Activated CD4-positive, alpha-beta T cell treated with anti-CD3 and anti-CD28 coated beads, Interleukin-2, amount 50 U/mL, for 16 hours (primary cell): ENCODE measurements around the gene TXNRD2.

ENCODE experiments used
- DNase-seq: peaks from one replicate; pipeline ENCODE4 v3.0.0-alpha.2; 2020

The TXNRD2 gene

DNA sequence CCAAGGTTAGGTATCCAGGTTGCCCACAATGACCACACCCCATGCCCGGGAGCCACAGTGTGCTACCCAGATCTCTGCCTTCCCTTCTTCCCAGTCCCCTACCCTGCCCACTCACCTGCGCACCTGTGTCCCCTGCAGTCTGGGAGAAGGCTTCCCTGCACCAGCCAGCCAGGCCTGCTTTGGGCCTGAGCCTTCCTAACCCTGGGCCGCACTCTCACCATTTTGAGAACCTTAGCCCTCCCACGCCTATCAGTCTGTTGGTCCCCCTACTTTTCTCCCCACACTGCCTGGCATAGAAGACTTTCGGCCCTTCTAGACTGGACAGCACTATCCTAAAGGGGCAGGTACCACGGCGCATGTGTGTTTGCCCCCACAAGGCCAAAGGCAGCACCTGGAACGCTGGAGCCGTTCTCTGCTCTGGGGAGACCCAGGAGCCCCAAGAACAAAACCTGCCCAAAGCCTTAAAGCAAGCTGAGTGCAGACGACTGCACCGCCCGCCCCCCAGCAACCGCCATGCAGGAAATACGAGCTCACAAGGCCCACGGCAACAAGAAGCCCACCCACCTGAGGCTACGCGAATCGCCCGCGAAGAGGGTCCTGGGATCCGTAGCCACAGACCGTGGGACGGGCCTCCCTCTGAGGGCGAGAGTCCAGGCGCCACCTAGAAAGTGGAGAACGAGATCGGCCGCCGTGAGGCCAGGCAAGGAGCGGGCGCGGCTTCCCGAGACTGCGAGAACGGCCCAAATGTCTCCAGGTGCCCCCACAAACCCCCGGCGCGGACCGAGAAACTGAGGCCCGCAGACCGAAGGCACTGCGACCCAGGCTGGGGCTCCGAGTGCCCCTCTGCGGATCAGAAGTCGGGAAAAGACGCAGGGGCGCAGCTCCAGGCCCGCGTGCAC is 87.5 kb downstream of the TXNRD2 start:
- no peak for DNase-seq

DNA sequence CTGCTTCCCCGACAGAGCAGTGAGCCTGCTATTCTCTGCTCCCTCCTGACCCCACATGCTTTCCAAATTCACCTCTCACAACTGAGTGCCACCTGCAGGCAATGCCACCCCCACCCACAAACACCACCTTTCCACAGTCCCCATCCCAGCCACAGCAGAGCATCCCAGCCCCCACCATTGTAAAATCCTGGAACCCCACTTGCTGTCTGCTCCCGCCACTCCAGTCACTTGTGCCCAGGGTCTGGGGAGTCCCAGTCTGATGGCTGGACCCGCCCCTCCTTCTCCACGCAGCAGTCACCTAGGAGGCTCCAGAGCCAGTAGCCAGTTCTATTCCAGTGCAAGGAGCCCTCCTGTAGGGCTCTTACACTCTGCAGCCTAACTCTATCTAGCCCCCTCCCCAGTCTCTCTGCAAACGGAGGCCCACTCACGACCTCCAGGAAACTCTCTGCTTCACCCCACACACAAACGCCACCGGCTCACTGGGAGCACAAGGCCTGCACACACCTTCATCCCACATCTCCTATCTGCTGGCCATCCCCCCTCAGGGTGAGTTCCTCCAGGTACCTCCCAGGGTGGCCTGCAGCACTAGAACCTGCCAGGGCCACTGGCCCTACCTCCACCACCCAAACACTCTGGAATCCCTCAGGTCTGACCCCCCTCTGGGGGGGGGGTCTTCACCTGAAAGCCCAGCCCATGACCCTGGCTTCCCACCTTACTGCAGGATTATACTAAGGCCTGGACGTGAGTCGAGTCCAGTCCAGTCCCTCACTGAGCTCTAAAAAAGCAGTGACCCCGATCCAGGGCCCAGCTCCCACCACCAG is 88.3 kb downstream of the TXNRD2 start:
- no peak for DNase-seq

DNA sequence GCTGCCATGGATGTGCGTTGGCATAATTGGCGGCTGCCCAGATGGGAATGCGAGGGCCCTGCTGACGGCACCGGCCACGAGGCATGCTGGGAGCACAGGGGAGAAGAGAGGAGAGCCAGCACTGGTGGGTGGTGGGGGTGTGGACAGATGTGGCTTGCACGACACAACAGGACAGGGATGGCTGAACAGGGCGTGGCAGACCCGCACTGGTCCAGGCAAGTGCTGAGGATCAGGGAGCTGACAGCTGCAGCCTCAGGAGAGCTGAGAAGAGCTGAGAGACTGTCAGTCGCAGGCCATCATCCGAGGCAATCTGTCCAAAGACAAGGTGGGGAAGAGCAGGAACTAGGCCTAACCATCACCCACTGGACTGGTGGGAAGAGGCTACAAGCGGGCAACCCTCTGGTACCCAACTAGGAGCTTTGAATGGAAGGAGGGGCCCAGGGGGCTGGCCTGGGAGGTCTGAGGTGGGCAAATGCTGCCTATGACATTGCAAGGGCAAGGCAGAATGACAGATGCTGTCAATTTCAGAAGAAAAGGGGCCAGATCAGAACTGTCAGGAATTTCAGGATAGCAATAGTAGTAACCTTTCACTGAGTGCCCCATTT is 89.3 kb downstream of the TXNRD2 start:
- DNase-seq: no peak

DNA sequence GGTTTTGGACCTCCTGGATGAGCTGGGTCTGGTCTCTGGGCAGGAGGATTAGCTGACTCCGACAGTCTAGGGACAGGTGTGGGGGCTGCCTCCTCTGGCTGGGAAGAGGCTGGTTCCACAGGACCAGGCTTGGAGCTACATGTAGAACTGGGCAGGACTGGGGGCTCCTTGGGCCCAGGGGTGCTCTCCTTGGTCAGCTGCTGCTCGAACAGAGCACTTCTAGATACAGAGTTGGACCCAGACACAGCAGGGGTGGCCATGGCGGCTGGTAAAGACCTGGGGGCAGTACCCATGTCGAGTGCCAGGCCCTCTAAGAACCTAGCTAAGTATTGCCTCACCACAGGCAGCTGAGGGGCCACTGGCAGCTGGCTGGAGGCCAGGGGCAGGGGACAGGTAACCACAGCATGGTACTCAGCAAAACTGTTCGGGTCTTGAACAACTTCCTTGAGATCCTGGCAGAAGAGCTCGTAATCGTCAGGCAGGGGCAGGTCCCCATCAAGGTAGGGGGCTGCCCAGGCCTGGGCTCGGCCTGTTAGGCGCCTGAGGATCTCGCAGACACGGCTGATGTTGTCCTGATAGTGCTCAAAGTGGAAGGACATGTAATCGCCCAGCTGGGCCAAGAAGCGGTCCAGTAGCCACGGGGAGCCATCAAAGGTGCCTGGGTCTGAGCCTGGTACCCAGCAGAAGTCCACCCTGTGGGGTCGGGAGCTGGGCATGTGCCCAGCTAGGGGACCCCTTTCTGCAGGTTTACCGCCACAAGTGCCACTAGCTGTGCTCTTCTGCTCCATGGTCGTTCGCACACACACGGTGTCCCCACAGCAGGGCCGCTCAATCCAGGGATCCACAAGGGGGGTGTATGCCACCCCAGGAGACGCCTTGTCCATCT is 90.1 kb downstream of the TXNRD2 start:
- DNase-seq: no peak

DNA sequence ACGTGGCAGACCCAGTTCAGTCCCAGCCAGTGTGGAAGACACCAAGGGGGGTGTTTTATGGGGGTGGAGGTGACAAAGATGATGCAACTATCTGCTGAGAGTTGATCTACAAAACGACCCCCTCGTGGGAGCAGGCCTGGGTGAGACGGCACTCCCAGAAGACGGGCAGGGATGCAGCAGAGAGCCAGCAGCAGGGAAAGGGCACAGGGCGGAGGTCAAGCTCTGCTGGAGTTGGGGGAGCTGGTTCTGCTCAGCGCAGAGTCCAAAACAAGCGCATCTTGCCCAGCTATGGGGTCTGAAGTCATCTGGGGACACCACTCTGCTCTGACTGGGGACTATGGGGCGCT is 90.9 kb downstream of the TXNRD2 start:
- DNase-seq: no peak

DNA sequence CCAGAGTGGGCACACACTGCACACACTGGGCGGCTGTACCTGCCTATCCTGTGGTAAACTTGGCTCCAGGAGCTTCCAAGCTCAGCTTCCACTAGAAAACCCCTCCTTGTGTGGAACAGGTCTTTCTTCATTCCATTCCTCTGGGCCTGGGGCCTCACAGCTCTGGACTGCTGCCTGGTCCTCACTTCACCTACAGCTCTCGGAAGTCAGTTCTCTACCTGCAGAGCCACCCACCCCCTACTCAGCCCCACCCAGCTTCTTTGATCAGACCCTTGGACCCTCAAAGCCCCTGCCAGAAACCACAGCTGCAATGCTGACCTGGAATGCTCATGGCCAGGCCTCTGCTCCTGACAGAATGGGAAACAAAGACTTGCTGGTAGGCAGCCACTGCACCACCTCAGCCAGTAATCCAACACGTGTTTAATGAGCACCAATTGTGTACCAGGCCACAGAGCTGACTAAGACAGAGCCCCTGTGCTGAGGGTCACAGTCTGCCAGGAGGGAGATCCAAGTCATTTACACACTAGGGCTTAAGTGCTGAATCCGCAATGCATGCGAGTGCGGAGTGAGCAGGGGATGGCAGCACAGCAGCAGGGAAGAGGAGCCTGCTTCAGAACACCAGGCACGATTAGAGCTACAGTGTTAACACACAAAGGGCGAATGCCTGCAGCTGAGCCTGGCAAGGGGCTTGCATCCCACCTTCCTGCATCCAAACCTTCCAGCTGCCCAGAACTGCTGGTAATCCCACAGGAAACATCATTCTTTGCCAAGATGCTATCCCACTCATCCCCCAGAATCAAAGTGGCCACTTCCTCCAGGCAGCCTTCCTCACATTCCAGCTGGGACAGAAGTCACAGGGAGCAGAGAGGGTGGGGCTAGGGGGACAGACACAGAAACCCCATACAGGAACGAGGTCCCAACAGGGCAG is 91.5 kb downstream of the TXNRD2 start:
- DNase-seq: no peak

DNA sequence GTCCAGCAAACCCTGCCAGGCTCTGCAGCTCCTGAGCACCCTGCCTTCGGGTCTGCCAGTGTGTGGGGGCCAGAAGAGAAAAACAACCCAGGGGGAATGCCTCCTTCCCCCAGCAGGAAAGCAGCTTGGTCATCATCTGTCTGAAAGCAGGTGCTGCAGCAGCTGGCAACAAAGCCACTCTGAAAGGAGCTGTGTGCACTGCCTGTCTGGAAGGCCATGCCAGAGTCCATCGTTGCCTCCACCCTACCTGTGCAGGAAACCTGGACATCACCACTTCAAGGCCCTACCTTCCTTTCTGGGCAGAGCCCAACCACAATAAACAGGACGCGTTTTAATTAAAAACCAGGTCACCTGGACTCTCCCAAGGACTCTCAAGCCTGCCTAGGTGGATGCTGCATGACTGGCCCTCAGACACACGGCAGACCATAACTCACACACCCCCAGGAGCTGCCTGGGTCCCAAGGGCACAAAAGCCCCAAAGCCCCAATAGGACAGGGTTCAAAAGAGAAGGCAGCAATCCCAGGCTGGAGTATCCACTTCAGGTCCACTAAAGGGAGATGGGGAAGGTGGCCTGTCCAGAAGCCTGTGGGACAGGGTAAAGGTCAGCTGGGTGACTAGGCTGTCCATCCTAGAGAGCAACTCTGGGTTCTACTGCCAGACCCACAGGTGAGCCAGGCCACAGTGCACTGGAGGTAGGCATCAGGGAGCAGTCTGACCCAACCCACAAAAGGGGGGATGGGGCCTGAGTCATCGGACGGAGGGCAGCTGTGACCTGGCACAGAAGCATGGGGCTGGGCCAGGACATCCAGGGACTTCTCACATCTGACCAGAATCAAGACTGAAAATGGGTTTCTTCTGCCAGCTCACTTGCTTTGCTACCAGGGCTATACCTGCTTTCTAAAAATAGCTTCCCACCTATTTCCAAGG is 93.1 kb downstream of the TXNRD2 start:
- no peak for DNase-seq

GRCh38 chr22:19847345-19847632 is 94.3 kb downstream of the TXNRD2 start:
- DNase-seq: no peak

DNA sequence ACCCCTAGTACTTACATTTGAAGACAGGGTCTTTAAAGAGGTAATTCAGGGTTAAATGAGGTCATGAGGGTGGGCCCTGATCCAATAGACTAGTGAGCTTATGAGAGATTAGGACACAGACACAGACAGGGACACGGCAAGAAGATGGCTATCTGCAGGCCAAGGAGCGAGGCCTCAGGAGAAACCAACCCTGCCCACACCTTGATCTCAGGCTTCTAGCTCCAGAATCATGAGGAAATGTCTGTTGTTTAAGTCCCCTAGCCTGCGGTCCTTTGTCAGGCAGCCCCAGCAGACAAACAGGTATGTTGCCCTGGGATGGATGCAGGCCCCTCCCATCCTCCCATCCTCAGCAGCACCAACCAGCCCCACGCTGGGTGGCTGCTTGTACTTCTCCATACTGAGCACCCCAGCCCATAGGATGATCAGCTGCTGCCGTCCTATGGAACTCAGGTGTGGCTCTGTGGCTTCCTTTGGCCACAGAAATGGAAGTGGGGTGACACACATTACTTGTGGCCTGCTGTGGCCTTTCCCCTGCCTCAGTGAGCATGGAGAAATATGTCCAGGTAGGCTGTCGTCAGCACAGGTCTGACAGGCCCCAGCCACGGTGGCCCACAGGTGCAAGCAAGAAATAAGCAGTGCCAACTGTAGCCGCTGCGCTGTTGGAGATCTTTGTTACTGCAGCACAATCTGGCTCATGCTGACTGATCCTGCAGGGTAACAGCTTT is 94.8 kb downstream of the TXNRD2 start:
- DNase-seq: no peak

- DNase-seq: no peak
Observed at GRCh38 chr22:19845054-19845722, 96.4 kb downstream of the TXNRD2 start.

DNA sequence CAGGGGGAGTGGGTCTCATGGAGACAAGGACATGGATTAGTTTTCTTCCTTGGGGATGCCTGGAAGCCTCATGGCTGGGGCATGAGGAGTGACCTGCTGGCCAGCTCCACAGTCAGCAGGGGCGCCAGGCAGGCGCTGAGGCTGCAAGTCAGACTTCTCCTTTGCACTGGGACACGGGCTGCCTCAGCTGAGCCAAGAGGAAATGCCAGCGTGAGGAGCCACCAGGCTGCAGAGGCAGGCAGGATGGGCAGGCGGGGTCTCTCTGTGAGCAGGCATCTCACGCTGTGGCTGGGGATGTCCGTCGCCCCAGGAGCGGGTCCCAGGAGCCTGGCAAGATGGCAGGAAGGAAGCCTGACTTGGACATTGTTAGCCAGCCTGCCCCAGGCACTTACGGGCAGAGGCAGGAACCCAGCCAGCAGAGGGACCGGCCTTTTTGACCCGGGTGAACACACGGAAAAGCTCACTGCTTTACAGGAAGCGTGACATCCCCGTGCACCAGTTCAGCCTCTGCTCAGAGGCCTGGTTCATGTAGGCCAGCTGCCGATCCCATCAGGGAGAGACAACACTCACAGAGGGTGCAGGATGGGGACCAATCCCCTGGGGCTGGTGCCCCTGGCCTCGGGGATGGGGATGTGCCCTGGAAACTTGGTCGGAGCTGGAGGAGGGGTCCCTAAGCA is 97.1 kb downstream of the TXNRD2 start:
- peak; percentile 7 for DNase-seq

DNA sequence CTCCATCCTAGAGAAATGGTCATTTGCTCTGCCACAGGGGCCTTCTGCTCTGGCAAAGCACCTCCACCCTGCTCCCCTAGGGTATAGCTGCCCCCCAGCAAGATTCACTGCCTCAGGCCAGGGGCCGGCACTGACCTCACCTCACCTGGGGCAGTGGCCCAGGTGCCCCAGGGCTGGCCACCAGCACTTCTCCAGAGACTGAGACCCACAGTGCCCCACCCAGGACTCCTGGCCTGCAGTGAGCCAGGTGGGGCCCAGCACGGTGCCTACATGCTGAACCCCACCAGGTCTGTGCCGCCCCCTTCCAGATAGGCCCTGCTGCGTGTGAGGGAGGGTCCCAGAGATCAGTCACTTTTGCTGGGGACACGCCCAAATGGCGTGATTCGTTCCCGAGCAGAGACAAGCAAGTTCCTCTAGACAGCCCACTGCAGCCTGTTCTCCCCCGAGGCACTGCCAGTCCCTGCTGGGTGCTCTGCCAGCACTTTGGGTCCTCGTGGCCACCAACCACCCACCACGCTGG is 97.7 kb downstream of the TXNRD2 start:
- DNase-seq: no peak

DNA sequence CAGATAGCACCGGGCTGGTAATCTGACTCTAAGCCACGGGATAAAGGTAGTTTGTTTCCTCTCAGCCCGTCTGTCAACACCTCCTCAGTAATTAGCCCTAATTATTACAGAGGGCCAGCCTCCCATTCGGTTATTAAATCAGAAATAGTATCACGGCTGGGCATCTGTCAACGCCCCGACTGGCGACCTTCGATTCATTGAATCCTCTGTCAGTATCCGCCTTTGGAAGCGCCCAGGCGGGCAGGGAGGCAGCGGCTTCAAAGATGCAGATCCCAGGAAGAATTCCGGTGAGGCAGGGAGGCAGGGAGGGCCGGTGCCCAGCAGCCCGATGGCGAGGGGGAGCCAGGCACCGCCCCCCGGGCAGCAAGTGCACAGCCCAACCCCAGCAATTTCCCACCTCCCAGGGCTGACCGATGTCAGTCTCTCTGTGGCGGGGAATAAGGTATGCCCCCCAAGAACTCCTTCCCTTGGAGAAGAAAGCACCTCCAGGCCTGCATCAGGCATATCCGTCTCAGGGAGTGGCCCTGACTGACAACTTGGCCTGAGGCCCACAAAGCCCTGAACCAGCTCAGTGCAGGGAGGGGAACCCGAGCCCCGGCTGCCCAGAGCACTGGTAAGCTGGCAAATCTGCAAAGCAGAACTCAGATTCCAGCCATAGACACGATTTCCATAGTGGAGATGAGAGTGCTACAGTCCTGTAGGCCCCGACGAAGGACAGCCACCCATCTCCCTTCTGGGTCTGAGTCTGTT is 98.3 kb downstream of the TXNRD2 start:
- DNase-seq: no peak

DNA sequence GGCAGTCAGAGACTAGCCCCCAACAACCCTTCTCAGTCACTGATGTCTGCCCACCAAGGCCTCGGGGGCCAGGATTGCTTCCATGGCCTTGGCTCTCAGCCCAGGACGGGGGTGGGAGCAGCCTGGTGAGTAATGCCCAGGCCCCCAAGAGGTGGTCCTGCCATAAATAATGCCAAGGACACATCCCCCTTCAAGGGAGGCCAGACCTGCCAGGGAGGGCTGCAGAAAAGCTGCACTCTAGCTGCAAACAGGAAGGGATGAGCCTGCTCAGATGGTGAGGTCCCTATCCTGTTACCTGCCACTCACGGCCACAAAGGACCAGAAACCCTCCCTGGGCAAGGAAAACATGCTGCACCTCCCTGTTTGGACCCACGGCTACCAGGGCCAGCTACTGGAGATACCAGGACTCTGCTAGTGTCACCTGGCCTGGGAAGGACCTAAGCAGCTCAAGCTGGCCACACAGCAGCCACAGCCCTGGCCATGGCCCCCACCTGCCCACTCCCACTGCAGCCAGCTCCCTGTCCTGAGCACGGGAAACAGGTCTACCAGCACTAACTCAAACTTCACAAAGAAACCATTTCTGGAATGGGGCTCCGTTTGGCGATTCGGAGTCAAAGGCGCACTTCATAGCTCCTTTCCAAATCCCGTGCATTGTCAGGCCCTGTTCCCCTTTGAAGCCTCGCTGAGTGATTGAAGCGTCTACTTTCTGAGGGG is 99.1 kb downstream of the TXNRD2 start:
- no peak for DNase-seq

DNA sequence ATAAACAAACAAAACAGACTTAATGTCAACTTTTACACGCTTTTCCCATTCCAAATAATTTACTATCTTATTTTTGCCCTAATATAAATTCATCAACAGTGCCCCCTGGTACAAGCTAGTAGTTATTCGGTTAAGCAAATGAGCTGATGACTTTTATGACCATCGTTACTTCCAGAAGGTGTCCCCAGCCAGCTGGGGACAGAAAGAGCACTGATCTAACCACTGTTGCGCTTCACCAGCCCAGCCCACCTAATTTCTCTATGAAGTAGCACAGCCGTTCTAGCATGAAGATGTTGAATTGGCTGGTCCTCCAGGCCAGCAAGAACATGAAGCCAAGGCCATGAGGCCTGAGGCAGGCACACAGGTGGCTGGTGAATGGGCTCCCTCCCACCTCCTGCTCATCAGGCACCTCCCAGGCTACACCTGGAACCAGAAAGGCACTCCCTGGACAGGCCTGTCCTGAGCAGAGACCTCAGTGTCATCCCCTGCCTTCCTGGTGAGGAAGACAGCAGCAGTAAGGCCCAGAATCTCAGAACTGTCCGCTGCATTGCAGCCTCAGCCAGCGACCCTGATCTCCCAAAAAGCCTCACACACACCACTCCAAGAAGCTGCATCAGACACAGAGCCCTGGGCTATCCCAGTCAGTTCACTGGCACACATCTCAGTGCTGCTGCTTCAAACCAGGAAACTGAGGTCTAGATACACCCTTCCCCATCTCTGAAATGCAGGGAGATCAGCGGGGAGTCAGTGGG is 99.8 kb downstream of the TXNRD2 start:
- DNase-seq: no peak

GRCh38 chr22:19840955-19841640 is 100.5 kb downstream of the TXNRD2 start:
- DNase-seq: no peak
